Natural killer cell (primary cell): Measurements from ENCODE around the gene SECISBP2. TPM values are rescaled to one million over a fixed set of nuclear protein-coding genes. Genes with fewer than 3 reads are reported as not detected.

ENCODE experiments used
- ATAC-seq, 3 donors: fragments of 150-1000 bp in 2 of 3; fragments of 200-7000 bp in 1 of 3; cut with Tn5 transposase; 1 replicate in 1 of 3; 2 replicates in 2 of 3; pipeline ENCODE4 v1.10.0; 2021; ENCODE audit warnings: mild to moderate bottlenecking in 2 of 3, moderate library complexity in 2 of 3
- DNase-seq, 2 donors: peaks; one replicate each; pipeline versions ENCODE4 v3.0.0 to v3.0.0-alpha.2; 2013 to 2021; ENCODE audit warnings: mixed read lengths in 1 of 2
- H3K27ac ChIP-seq: one replicate; pipeline ENCODE4 v1.5.1; 2013; ENCODE audit warnings: mild to moderate bottlenecking, low read length
- H3K27me3 ChIP-seq: one replicate; pipeline ENCODE4 v1.6.1; 2013; ENCODE audit warnings: low read length; ENCODE audit not compliant: control insufficient read depth, insufficient read depth
- H3K36me3 ChIP-seq: one replicate; pipeline ENCODE4 v1.6.1; 2013; ENCODE audit warnings: low read length; ENCODE audit not compliant: control insufficient read depth, insufficient read depth
- H3K4me1 ChIP-seq: one replicate; pipeline ENCODE4 v1.6.1; 2013; ENCODE audit warnings: low read length; ENCODE audit not compliant: control insufficient read depth, insufficient read depth
- H3K4me3 ChIP-seq: one replicate; pipeline ENCODE4 v1.5.1; 2013; ENCODE audit warnings: low read length
- H3K9me3 ChIP-seq: one replicate; pipeline ENCODE4 v1.6.1; 2013; ENCODE audit warnings: low read length; ENCODE audit not compliant: control insufficient read depth, insufficient read depth
- H3K27ac Mint-ChIP-seq, 2 donors: one replicate each; pipeline ENCODE4 v1.8.0; 2022; ENCODE audit warnings: mild to moderate bottlenecking in 2 of 2, mixed read lengths in 2 of 2, moderate library complexity in 1 of 2
- H3K27me3 Mint-ChIP-seq, 2 donors: one replicate each; pipeline ENCODE4 v1.8.0; 2022; ENCODE audit warnings: low read depth in 2 of 2, mixed read lengths in 2 of 2
- H3K36me3 Mint-ChIP-seq: one replicate; pipeline ENCODE4 v1.8.0; 2022; ENCODE audit warnings: mixed read lengths
- H3K4me1 Mint-ChIP-seq, 2 donors: one replicate each; pipeline ENCODE4 v1.8.0; 2022; ENCODE audit warnings: mixed read lengths in 2 of 2
- H3K4me3 Mint-ChIP-seq: one replicate; pipeline ENCODE4 v1.8.0; 2022; ENCODE audit warnings: mild to moderate bottlenecking, moderate library complexity, mixed read lengths
- H3K9me3 Mint-ChIP-seq, 2 donors: one replicate each; pipeline ENCODE4 v1.8.0; 2022; ENCODE audit warnings: mixed read lengths in 2 of 2
- WGBS: methylation state at CpG from one replicate; pipeline ENCODE4 v1.1.7; 2013; ENCODE audit warnings: missing lambda C conversion rate; ENCODE audit not compliant: insufficient coverage; 5-methylcytosine and 5-hydroxymethylcytosine counted together
- intact Hi-C: fragments of 100-400 bp; cut with micrococcal nuclease; formaldehyde crosslinking; loops from one replicate; pipeline ENCODE4 v1.14.2; 2022
- total RNA-seq, 4 donors: library from RNA; stranded (reverse); fragments of 120-200 nt in 1 of 4; gene quantifications; one replicate each; pipeline versions ENCODE4 v1.2.3 to v1.2.4, GENCODE V29; 2013 to 2022
- TF ChIP-seq, protein P1 (sequence below): fragments of 200-600 bp; IDR thresholded peaks from one replicate; pipeline ENCODE4 v1.8.0; 2022; ENCODE audit warnings: antibody characterized with exemption

Gene SECISBP2
- total RNA-seq, 3 donors from 2014 or later (not counting 1 experiment from before 2014, with no cell fraction given): 79.5 to 95.8 (median 88.7) TPM

GRCh38 chr9:89363921-89364665 lies 45.8 kb downstream of the SECISBP2 start:
- peak overlapping the region in 1 of 2 donors; percentile 33 for H3K27ac Mint-ChIP-seq
- ATAC-seq: no peak
- intact Hi-C loops: no loop called here
- 95% methylated on average over 9 of the region's 9 CpGs for WGBS
- H3K4me1 Mint-ChIP-seq: peaks cover 12 to 18% of the 10 kb centered on the region in 2 donors
- Histone ChIP-seq H3K4me1 (no peaks in the 10 kb centered on the region), H3K27me3 (no peaks in the 10 kb centered on the region), H3K9me3 (no peaks in the 10 kb centered on the region), H3K4me3 (no peak overlapping the region), H3K27ac (no peak overlapping the region), H3K36me3 (peaks cover 31% of the 10 kb centered on the region)
- no peak for DNase-seq
- TF ChIP-seq, protein P1, sequence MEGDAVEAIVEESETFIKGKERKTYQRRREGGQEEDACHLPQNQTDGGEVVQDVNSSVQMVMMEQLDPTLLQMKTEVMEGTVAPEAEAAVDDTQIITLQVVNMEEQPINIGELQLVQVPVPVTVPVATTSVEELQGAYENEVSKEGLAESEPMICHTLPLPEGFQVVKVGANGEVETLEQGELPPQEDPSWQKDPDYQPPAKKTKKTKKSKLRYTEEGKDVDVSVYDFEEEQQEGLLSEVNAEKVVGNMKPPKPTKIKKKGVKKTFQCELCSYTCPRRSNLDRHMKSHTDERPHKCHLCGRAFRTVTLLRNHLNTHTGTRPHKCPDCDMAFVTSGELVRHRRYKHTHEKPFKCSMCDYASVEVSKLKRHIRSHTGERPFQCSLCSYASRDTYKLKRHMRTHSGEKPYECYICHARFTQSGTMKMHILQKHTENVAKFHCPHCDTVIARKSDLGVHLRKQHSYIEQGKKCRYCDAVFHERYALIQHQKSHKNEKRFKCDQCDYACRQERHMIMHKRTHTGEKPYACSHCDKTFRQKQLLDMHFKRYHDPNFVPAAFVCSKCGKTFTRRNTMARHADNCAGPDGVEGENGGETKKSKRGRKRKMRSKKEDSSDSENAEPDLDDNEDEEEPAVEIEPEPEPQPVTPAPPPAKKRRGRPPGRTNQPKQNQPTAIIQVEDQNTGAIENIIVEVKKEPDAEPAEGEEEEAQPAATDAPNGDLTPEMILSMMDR: no peak
- H3K9me3 Mint-ChIP-seq: no peaks in the 10 kb centered on the region
- H3K36me3 Mint-ChIP-seq: peaks cover 18% of the 10 kb centered on the region
- no peak overlapping the region for H3K4me3 Mint-ChIP-seq
- no peaks in the 10 kb centered on the region for H3K27me3 Mint-ChIP-seq

DNA sequence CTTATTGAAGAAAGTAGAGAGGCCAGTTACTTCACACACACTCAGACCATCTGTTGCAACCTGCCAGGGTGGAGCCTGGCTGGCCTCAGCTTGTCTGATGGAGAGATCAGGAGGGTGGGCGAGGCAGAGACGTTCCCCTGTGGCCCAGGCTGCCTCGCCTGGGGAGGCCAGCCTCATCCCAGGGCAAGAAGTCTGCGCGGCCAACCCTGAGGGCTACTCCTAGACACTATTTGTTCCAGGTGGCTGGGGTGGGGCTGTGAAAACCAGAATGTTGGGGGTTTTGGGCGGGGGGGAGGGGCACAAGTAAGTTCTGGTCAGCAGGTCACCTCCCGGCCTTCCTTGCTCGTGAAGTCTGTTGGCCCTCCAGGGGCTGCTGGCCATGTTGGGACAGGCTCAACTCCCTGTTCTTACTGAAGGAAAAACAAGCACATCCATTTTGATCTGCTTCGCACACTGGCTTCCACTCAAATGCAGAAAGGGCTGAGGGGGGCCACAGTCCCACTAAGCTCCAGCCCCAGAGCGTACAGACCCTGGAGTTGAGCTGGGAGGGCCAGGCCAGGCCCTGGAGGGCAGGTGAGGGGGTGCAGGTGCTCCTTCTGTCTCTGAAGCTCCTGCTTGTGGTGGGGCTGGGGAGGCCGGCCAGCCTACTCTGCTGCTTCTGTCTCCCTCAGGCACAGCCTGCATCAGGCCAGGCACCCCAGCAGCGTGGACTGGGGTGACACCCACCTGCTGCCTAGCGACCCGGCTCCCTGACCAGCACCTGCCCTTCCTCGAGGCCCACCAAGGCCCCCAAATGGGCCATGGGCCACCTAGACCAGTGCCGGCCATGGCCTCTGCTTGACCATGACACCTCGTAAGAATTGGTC lies 46.6 kb downstream of the SECISBP2 start:
- Mint-ChIP-seq H3K9me3 (no peaks in the 10 kb centered on the region), H3K4me3 (no peak overlapping the region), H3K4me1 (peaks cover 10 to 15% of the 10 kb centered on the region in 2 donors), H3K27ac (peak overlapping the region in 1 of 2 donors; percentile 56), H3K36me3 (peaks cover 18% of the 10 kb centered on the region), H3K27me3 (no peaks in the 10 kb centered on the region)
- peak in 1 of 3 donors; percentile 10 for ATAC-seq
- no peak overlapping the region for H3K4me3 ChIP-seq
- H3K36me3 ChIP-seq: peaks cover 26% of the 10 kb centered on the region
- H3K9me3 ChIP-seq: no peaks in the 10 kb centered on the region
- H3K27ac ChIP-seq: no peak overlapping the region
- no peaks in the 10 kb centered on the region for H3K27me3 ChIP-seq
- WGBS: 91% methylated on average over 17 of the region's 17 CpGs
- TF ChIP-seq, protein P1: no peak
- intact Hi-C loops: no loop called here
- no peaks in the 10 kb centered on the region for H3K4me1 ChIP-seq
- no peak for DNase-seq

GRCh38 chr9:89365532-89365912 lies 47.2 kb downstream of the SECISBP2 start:
- WGBS: 96% methylated on average over 2 of the region's 2 CpGs

More at GRCh38 chr9:89365532-89365912, 47.2 kb downstream of the SECISBP2 start:
- Mint-ChIP-seq H3K9me3 (no peaks in the 10 kb centered on the region), H3K36me3 (peaks cover 12% of the 10 kb centered on the region), H3K27ac (peak overlapping the region in 1 of 2 donors; percentile 56), H3K4me1 (peaks cover 7 to 11% of the 10 kb centered on the region in 2 donors), H3K27me3 (no peaks in the 10 kb centered on the region), H3K4me3 (no peak overlapping the region)
- Histone ChIP-seq H3K9me3 (no peaks in the 10 kb centered on the region), H3K36me3 (peaks cover 20% of the 10 kb centered on the region), H3K4me1 (peaks cover 4% of the 10 kb centered on the region), H3K27me3 (no peaks in the 10 kb centered on the region), H3K27ac (no peak overlapping the region), H3K4me3 (no peak overlapping the region)
- intact Hi-C loops: no loop called here
- DNase-seq (no peak), ATAC-seq (no peak)
- TF ChIP-seq, protein P1: no peak
